Daoy (cell line): ENCODE measurements around the gene TSHZ1. TPM values are rescaled to one million over a fixed set of nuclear protein-coding genes. Genes with fewer than 3 reads are reported as not detected.

ENCODE experiments used
- DNase-seq: peaks from one replicate; pipeline ENCODE4 v3.0.0-alpha.2; 2015; ENCODE audit warnings: low read depth
- total RNA-seq: library from RNA; depleted of rRNA; stranded (reverse); fragments of >200 nt; shearing (Covaris generic); gene quantifications from 2 replicates; pipeline ENCODE4 v1.2.3, GENCODE V29; 2014

Gene TSHZ1
- total RNA-seq, 1 experiment from 2014 or later = 6.4 TPM

- DNase-seq = peak; percentile 30
Measured at GRCh38 chr18:75207310-75208154, 3.1 kb upstream of the TSHZ1 start.

GRCh38 chr18:75208155-75208835 lies 2.3 kb upstream of the TSHZ1 start:
- peak; percentile 57 for DNase-seq

- no peak for DNase-seq
Measured at GRCh38 chr18:75208836-75209128, 1.8 kb upstream of the TSHZ1 start.

GRCh38 chr18:75209129-75209950 lies 1.3 kb upstream of the TSHZ1 start, which contains the start of gene PTGR3:
TSS of gene PTGR3 (minus strand) at chr18:75209139. CDS start at chr18:75209058, 81 bp downstream.
- peak; percentile 87 for DNase-seq

GRCh38 chr18:75209951-75210258 lies 692 bp upstream of the TSHZ1 start:
- DNase-seq = peak; percentile 31

GRCh38 chr18:75211002-75211621 lies 515 bp downstream of the TSHZ1 start:
- peak; percentile 15 for DNase-seq

- DNase-seq = no peak
Measured at GRCh38 chr18:75211626-75211952, 992 bp downstream of the TSHZ1 start.

- peak; percentile 32 for DNase-seq
Measured at GRCh38 chr18:75211953-75212750, 1.6 kb downstream of the TSHZ1 start.

GRCh38 chr18:75212751-75213090 lies 2.1 kb downstream of the TSHZ1 start:
- DNase-seq = no peak

- no peak for DNase-seq
Measured at GRCh38 chr18:75213611-75214331, 3.2 kb downstream of the TSHZ1 start.

- no peak for DNase-seq
Measured at GRCh38 chr18:75214332-75214690, 3.7 kb downstream of the TSHZ1 start.

- no peak for DNase-seq
Measured at GRCh38 chr18:75214766-75215510, 4.3 kb downstream of the TSHZ1 start.

GRCh38 chr18:75215663-75216062 lies 5.1 kb downstream of the TSHZ1 start:
- DNase-seq = no peak

GRCh38 chr18:75216212-75216910 lies 5.8 kb downstream of the TSHZ1 start:
- no peak for DNase-seq

- DNase-seq = no peak
Measured at GRCh38 chr18:75216911-75217689, 6.5 kb downstream of the TSHZ1 start.

- no peak for DNase-seq
Measured at GRCh38 chr18:75218065-75218923, 7.7 kb downstream of the TSHZ1 start.

- no peak for DNase-seq
Measured at GRCh38 chr18:75219745-75220375, 9.3 kb downstream of the TSHZ1 start.
